Measurements from ENCODE around the gene CRACR2B. TPM values are rescaled to one million over a fixed set of nuclear protein-coding genes. Genes with fewer than 3 reads are reported as not detected.

The CRACR2B gene
- total RNA-seq, 1 experiment from 2014 or later = 11.8 TPM

GRCh38 chr11:875769-876301 is 48.1 kb downstream of the CRACR2B start:
- H2AFZ ChIP-seq (ENCODE audit: low read depth, low read length, poor library complexity, severe bottlenecking) = no peak overlapping the region
- H3K9me2 ChIP-seq (ENCODE audit: insufficient read depth) = no peaks in the 10 kb centered on the region
- TF ChIP-seq POLR2AphosphoS5 (IDR thresholded peaks at IDR 0.05; ENCODE audit: low read depth, low read length) (no peak), RAD21 (IDR thresholded peaks at IDR 0.05; ENCODE audit: low read depth) (no peak), CBX3 (IDR thresholded peaks at IDR 0.05; ENCODE audit: low read depth) (no peak), ELF1 (IDR thresholded peaks at IDR 0.05; ENCODE audit: borderline replicate concordance, low read depth) (no peak), CTCF (IDR thresholded peaks at IDR 0.05 in 2 of 3, conservative IDR thresholded peaks at IDR 0.05 in 1 of 3; ENCODE audit: borderline replicate concordance in 1 of 3, insufficient read depth in 1 of 3, low read depth in 2 of 3, low read length in 2 of 3) (no peak), ZNF274 (IDR thresholded peaks at IDR 0.05; ENCODE audit: low read depth, low read length) (no peak), JUND (IDR thresholded peaks at IDR 0.05) (no peak), MAX (IDR thresholded peaks at IDR 0.05) (no peak), TCF7L2 (IDR thresholded peaks at IDR 0.05; ENCODE audit: borderline replicate concordance, extremely low read depth, insufficient read depth, insufficient read length) (no peak), EZH2phosphoT487 (IDR thresholded peaks at IDR 0.05; ENCODE audit: borderline replicate concordance) (no peak), SRF (IDR thresholded peaks at IDR 0.05; ENCODE audit: low read depth) (no peak), ZBTB33 (IDR thresholded peaks at IDR 0.05; ENCODE audit: extremely low read depth, insufficient replicate concordance, low read length) (no peak), FOSL1 (IDR thresholded peaks at IDR 0.05; ENCODE audit: low read depth) (no peak), ATF3 (IDR thresholded peaks at IDR 0.05) (no peak), EZH2 (IDR thresholded peaks at IDR 0.05) (no peak), REST (IDR thresholded peaks at IDR 0.05; ENCODE audit: low read depth) (no peak), EGR1 (IDR thresholded peaks at IDR 0.05; ENCODE audit: low read depth) (no peak), SP1 (IDR thresholded peaks at IDR 0.05; ENCODE audit: low read depth) (no peak)
- ATAC-seq (no peak), DNase-seq (ENCODE audit: low read depth, low spot score) (no peak)
- H3K9ac ChIP-seq (ENCODE audit: low read length) = no peak overlapping the region
- CTCF ChIA-PET = no interaction called here
- peaks cover 2 to 24% of the 10 kb centered on the region in 2 experiments; a peak in 3 of 4 replicates for H3K4me1 ChIP-seq (ENCODE audit: control insufficient read depth in 1 of 2, insufficient read depth in 2 of 2, low read length in 2 of 2)
- H3K4me2 ChIP-seq (ENCODE audit: low read length) = no peak overlapping the region
- intact Hi-C loops (cut with micrococcal nuclease) = loop anchor here (10.0 kb wide), 1 partner anchor 179 kb away; no protein-coding TSS in a partner anchor
- H3K79me2 ChIP-seq (ENCODE audit: insufficient read depth, low read length) = no peaks in the 10 kb centered on the region
- no peak overlapping the region for H3K4me3 ChIP-seq (replicated peaks in 1 of 2; ENCODE audit: low read depth in 1 of 2, low read length in 2 of 2)
- RAD21 ChIA-PET (ENCODE audit: low non-redundant PET in 1 of 2, low total read pairs in 2 of 2, uncharacterized antibody in 2 of 2, unreplicated experiment in 2 of 2) = no interaction called here
- no TSS peak for BruUV-seq (replicated peaks)
- no peaks in the 10 kb centered on the region for H3K27me3 ChIP-seq (ENCODE audit: insufficient read depth, low read length)
- no peak overlapping the region for H3K27ac ChIP-seq (ENCODE audit: low read depth, low read length)
- H4K20me1 ChIP-seq (ENCODE audit: insufficient read depth) = no peaks in the 10 kb centered on the region
- H3K36me3 ChIP-seq (ENCODE audit: control insufficient read depth in 1 of 2, insufficient read depth in 2 of 2, low read length in 2 of 2) = peaks cover 0 to 3% of the 10 kb centered on the region in 2 experiments; a peak in 2 of 4 replicates
- POLR2A ChIA-PET = no interaction called here
- no peaks in the 10 kb centered on the region for H3K9me3 ChIP-seq (ENCODE audit: control insufficient read depth in 1 of 2, insufficient read depth in 1 of 2, low read depth in 1 of 2, low read length in 2 of 2)

Data from HCT116 (cell line).